Body of pancreas (tissue), 4 donors: Measurements from ENCODE around the gene LTB4R. TPM values are rescaled to one million over a fixed set of nuclear protein-coding genes. Genes with fewer than 3 reads are reported as not detected.
"Not testable (repeated sequence)": the region's sequence is repeated elsewhere in the genome, so short reads cannot be mapped to it uniquely, and the experiment has no call there.

Experiments
- ATAC-seq: fragments of 150-250 bp; one replicate; pipeline ENCODE4 v1.9.1; 2016
- DNase-seq, 4 donors: peaks; one replicate each; pipeline ENCODE4 v3.0.0-alpha.2; 2019
- H3K27ac ChIP-seq, 4 donors: fragments of 200-600 bp; sonication (generic); 1 replicate in 3 of 4; 2 replicates in 1 of 4; pipeline versions ENCODE4 v1.5.1 to v1.6.1; 2016 to 2019; ENCODE audit warnings: mild to moderate bottlenecking in 1 of 4, mixed read lengths in 1 of 4, moderate library complexity in 1 of 4
- H3K27me3 ChIP-seq, 2 donors: fragments of 200-600 bp; sonication (generic); one replicate each; pipeline ENCODE4 v1.6.0; 2016; ENCODE audit warnings: mild to moderate bottlenecking in 1 of 2
- H3K36me3 ChIP-seq, 2 donors: fragments of 200-600 bp; sonication (generic); replicated peaks in 1 of 2; 2 replicates each; pipeline ENCODE4 v1.5.1; 2016; ENCODE audit warnings: low read depth in 2 of 2; ENCODE audit not compliant: insufficient read depth in 1 of 2
- H3K4me1 ChIP-seq: fragments of 200-600 bp; sonication (generic); one replicate; pipeline ENCODE4 v1.6.0; 2016
- H3K4me3 ChIP-seq, 2 donors: fragments of 200-600 bp; sonication (generic); 1 replicate in 1 of 2; 2 replicates in 1 of 2; pipeline ENCODE4 v1.5.1; 2016 to 2019
- H3K9me3 ChIP-seq, 3 donors: fragments of 200-600 bp; sonication (generic); 1 replicate in 2 of 3; 2 replicates in 1 of 3; pipeline ENCODE4 v1.5.1; 2016
- CTCF ChIP-seq, 7 experiments: fragments of 450-650 bp in 4 of 7; fragments of 200-600 bp in 3 of 7; sonication (generic) in 3 of 7; IDR thresholded peaks; one replicate each; pipeline ENCODE4 v1.5.1; 2016 to 2019; ENCODE audit warnings: antibody characterized with exemption in 7 of 7
- POLR2A ChIP-seq, 3 donors: fragments of 450-650 bp; IDR thresholded peaks; one replicate each; pipeline ENCODE4 v1.6.1; 2016; ENCODE audit warnings: antibody characterized with exemption in 3 of 3, mild to moderate bottlenecking in 2 of 3
- WGBS, 2 donors: methylation state at CpG; one replicate each; pipeline ENCODE4 v1.1.5; 2017; 5-methylcytosine and 5-hydroxymethylcytosine counted together
- intact Hi-C: fragments of 100-400 bp; cut with DNase I; formaldehyde crosslinking; loops from one replicate; pipeline ENCODE4 v1.15.1; 2023
- total RNA-seq, 2 donors: library from RNA; depleted of rRNA; stranded (reverse); fragments of >200 nt; gene quantifications; one replicate each; pipeline ENCODE4 v1.1.0, GENCODE V29; 2016

The LTB4R gene
- total RNA-seq, 2 donors from 2014 or later: 3.6 to 9.1 TPM

- DNase-seq (no peak), ATAC-seq (no peak)
- intact Hi-C loops: no loop called here
- no peak overlapping the region for H3K4me3 ChIP-seq
- no peak overlapping the region for H3K27ac ChIP-seq
- H3K4me1 ChIP-seq: peaks cover 3% of the 10 kb centered on the region
- no peaks in the 10 kb centered on the region for H3K27me3 ChIP-seq
- TF ChIP-seq CTCF (IDR thresholded peaks at IDR 0.05): no peak
- TF ChIP-seq POLR2A (IDR thresholded peaks at IDR 0.05): no peak
- no peaks in the 10 kb centered on the region for H3K9me3 ChIP-seq
- no peaks in the 10 kb centered on the region for H3K36me3 ChIP-seq
- 50 to 58% methylated on average over 1 of the region's 1 CpG for WGBS, 2 donors
Measured at GRCh38 chr14:24347134-24347533, 35.8 kb downstream of the LTB4R start.

- ATAC-seq (no peak), DNase-seq (no peak)
- Histone ChIP-seq H3K4me3 (no peak overlapping the region), H3K36me3 (no peaks in the 10 kb centered on the region), H3K27ac (no peak overlapping the region), H3K9me3 (no peaks in the 10 kb centered on the region), H3K4me1 (peaks cover 3% of the 10 kb centered on the region), H3K27me3 (no peaks in the 10 kb centered on the region)
- 96% methylated on average over 2 of the region's 2 CpGs for WGBS, 2 donors
- intact Hi-C loops: no loop called here
- TF ChIP-seq CTCF (IDR thresholded peaks at IDR 0.05) (no peak), POLR2A (IDR thresholded peaks at IDR 0.05) (no peak)
Measured at GRCh38 chr14:24348186-24348585, 36.9 kb downstream of the LTB4R start.

- Histone ChIP-seq H3K27ac (no peak overlapping the region), H3K36me3 (no peaks in the 10 kb centered on the region), H3K27me3 (no peaks in the 10 kb centered on the region), H3K4me3 (no peak overlapping the region), H3K4me1 (peaks cover 3% of the 10 kb centered on the region), H3K9me3 (no peaks in the 10 kb centered on the region)
- WGBS, 2 donors: 62 to 73% methylated on average over 5 of the region's 5 CpGs
- DNase-seq (no peak), ATAC-seq (no peak)
- TF ChIP-seq CTCF (IDR thresholded peaks at IDR 0.05) (no peak), POLR2A (IDR thresholded peaks at IDR 0.05) (no peak)
- intact Hi-C loops: no loop called here
Measured at GRCh38 chr14:24349742-24350141, 38.4 kb downstream of the LTB4R start.

GRCh38 chr14:24351517-24351916 is 40.2 kb downstream of the LTB4R start:
- TF ChIP-seq CTCF (IDR thresholded peaks at IDR 0.05) (no peak), POLR2A (IDR thresholded peaks at IDR 0.05) (no peak)
- Histone ChIP-seq H3K27me3 (no peaks in the 10 kb centered on the region), H3K36me3 (no peaks in the 10 kb centered on the region), H3K4me3 (no peak overlapping the region), H3K9me3 (no peaks in the 10 kb centered on the region), H3K4me1 (peaks cover 3% of the 10 kb centered on the region), H3K27ac (no peak overlapping the region)
- WGBS, 2 donors: 11 to 15% methylated on average over 4 of the region's 4 CpGs
- DNase-seq (no peak), ATAC-seq (no peak)
- intact Hi-C loops: no loop called here

GRCh38 chr14:24353559-24354481 is 42.5 kb downstream of the LTB4R start:
- WGBS, 2 donors: 82 to 84% methylated on average over 5 of the region's 5 CpGs
- H3K27ac ChIP-seq: no peak overlapping the region
- intact Hi-C loops: no loop called here

GRCh38 chr14:24354482-24354825 is 43.2 kb downstream of the LTB4R start:
- DNase-seq, H3K4me1 ChIP-seq, intact Hi-C loops, ATAC-seq, H3K27ac ChIP-seq, H3K27me3 ChIP-seq, H3K4me3 ChIP-seq, H3K9me3 ChIP-seq, H3K36me3 ChIP-seq: not testable (repeated sequence)
- 72 to 73% methylated on average over 3 of the region's 3 CpGs for WGBS, 2 donors

More at GRCh38 chr14:24353559-24354481, 42.5 kb downstream of the LTB4R start:
- ATAC-seq (no peak), DNase-seq (no peak)
- TF ChIP-seq CTCF (IDR thresholded peaks at IDR 0.05) (no peak), POLR2A (IDR thresholded peaks at IDR 0.05) (no peak)
- Histone ChIP-seq H3K36me3 (no peaks in the 10 kb centered on the region), H3K9me3 (no peaks in the 10 kb centered on the region), H3K27me3 (no peaks in the 10 kb centered on the region), H3K4me1 (peaks cover 3% of the 10 kb centered on the region), H3K4me3 (no peak overlapping the region)
